ENCODE results near the gene ARHGEF11. TPM values are rescaled to one million over a fixed set of nuclear protein-coding genes. Genes with fewer than 3 reads are reported as not detected.

The ARHGEF11 gene
- total RNA-seq, 4 donors from 2014 or later, result 36.5 to 54.2 (median 41.2) TPM

- Histone ChIP-seq H3K4me3 (peak overlapping the region in 2 of 4 donors; percentile 2 to 54), H3K27ac (replicated peaks in 1 of 4) (peak overlapping the region; percentile 80 to 91 (median 85)), H3K9me3 (no peaks in the 10 kb centered on the region), H3K36me3 (no peaks in the 10 kb centered on the region), H3K27me3 (peaks cover 0 to 76% (median 19%) of the 10 kb centered on the region in 4 donors), H3K4me1 (peaks cover 58 to 85% (median 77%) of the 10 kb centered on the region in 4 donors)
- TF ChIP-seq EP300 (IDR thresholded peaks at IDR 0.05), result no peak
- no peak for TF ChIP-seq POLR2A (IDR thresholded peaks at IDR 0.05; ENCODE audit: low read depth)
- TF ChIP-seq, protein P1, sequence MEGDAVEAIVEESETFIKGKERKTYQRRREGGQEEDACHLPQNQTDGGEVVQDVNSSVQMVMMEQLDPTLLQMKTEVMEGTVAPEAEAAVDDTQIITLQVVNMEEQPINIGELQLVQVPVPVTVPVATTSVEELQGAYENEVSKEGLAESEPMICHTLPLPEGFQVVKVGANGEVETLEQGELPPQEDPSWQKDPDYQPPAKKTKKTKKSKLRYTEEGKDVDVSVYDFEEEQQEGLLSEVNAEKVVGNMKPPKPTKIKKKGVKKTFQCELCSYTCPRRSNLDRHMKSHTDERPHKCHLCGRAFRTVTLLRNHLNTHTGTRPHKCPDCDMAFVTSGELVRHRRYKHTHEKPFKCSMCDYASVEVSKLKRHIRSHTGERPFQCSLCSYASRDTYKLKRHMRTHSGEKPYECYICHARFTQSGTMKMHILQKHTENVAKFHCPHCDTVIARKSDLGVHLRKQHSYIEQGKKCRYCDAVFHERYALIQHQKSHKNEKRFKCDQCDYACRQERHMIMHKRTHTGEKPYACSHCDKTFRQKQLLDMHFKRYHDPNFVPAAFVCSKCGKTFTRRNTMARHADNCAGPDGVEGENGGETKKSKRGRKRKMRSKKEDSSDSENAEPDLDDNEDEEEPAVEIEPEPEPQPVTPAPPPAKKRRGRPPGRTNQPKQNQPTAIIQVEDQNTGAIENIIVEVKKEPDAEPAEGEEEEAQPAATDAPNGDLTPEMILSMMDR (IDR thresholded peaks at IDR 0.05), result no peak
- no peak for TF ChIP-seq POLR2AphosphoS5 (IDR thresholded peaks at IDR 0.05)
- no peak for DNase-seq (ENCODE audit: extremely low spot score)
- intact Hi-C loops (cut with DNase I), result no loop called here
- WGBS, result 88% methylated on average over 6 of the region's 6 CpGs
Measured at GRCh38 chr1:156895927-156896326, 149.6 kb downstream of the ARHGEF11 start.

DNA sequence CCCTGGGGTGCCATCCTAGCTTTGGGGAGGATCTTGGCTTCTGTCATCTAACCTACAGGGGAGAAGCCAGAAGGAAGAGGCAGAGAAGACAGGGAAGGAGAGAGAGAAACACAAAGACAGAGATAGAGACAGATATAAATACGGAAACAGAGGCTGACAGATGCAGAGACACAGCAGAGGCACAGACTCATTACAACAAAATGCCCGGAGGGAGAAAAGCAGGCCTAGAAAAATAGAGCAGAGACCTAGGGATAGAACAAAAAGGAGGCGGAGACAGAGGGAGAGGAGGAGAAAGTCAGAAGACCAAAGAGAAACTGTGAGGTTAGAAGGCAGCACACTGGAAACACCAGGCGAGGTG is 150.1 kb downstream of the ARHGEF11 start:
- H3K4me1 ChIP-seq, result peaks cover 53 to 80% (median 72%) of the 10 kb centered on the region in 4 donors
- WGBS, result 81% methylated on average over 4 of the region's 4 CpGs

GRCh38 chr1:156894711-156895454 is 150.7 kb downstream of the ARHGEF11 start:
- no peak for DNase-seq (ENCODE audit: extremely low spot score)
- peak overlapping the region; percentile 80 to 91 (median 85) for H3K27ac ChIP-seq (replicated peaks in 1 of 4)
- H3K4me3 ChIP-seq, result peak overlapping the region; percentile 52 to 66 (median 55)
- 87% methylated on average over 5 of the region's 12 CpGs for WGBS
- peaks cover 0 to 65% (median 19%) of the 10 kb centered on the region in 4 donors for H3K27me3 ChIP-seq
- peak in 1 of 2 donors; percentile 55 for TF ChIP-seq POLR2AphosphoS5 (IDR thresholded peaks at IDR 0.05)
- TF ChIP-seq, protein P1 (IDR thresholded peaks at IDR 0.05), result no peak
- H3K4me1 ChIP-seq, result peaks cover 48 to 74% (median 70%) of the 10 kb centered on the region in 4 donors
- intact Hi-C loops (cut with DNase I), result no loop called here
- no peaks in the 10 kb centered on the region for H3K9me3 ChIP-seq
- no peaks in the 10 kb centered on the region for H3K36me3 ChIP-seq

More for the DNA sequence above, 150.1 kb downstream of the ARHGEF11 start:
- intact Hi-C loops (cut with DNase I), result no loop called here
- Histone ChIP-seq H3K36me3 (no peaks in the 10 kb centered on the region), H3K4me3 (peak overlapping the region; percentile 52 to 66 (median 55)), H3K27ac (replicated peaks in 1 of 4) (peak overlapping the region; percentile 80 to 91 (median 85)), H3K27me3 (peaks cover 0 to 71% (median 19%) of the 10 kb centered on the region in 4 donors), H3K9me3 (no peaks in the 10 kb centered on the region)
- no peak for TF ChIP-seq EP300 (IDR thresholded peaks at IDR 0.05)
- no peak for TF ChIP-seq POLR2A (IDR thresholded peaks at IDR 0.05; ENCODE audit: low read depth)
- no peak for TF ChIP-seq POLR2AphosphoS5 (IDR thresholded peaks at IDR 0.05)
- TF ChIP-seq, protein P1 (IDR thresholded peaks at IDR 0.05), result no peak
- DNase-seq (ENCODE audit: extremely low spot score), result no peak

- peaks cover 0 to 59% (median 19%) of the 10 kb centered on the region in 4 donors for H3K27me3 ChIP-seq
- peak overlapping the region; percentile 52 to 66 (median 55) for H3K4me3 ChIP-seq
- 48% methylated on average over 5 of the region's 5 CpGs for WGBS
- H3K4me1 ChIP-seq, result peaks cover 39 to 66% (median 62%) of the 10 kb centered on the region in 4 donors
- no peaks in the 10 kb centered on the region for H3K9me3 ChIP-seq
- TF ChIP-seq POLR2AphosphoS5 (IDR thresholded peaks at IDR 0.05) (no peak), EP300 (IDR thresholded peaks at IDR 0.05) (no peak), POLR2A (IDR thresholded peaks at IDR 0.05; ENCODE audit: low read depth) (no peak)
- TF ChIP-seq, protein P1 (IDR thresholded peaks at IDR 0.05), result no peak
- H3K36me3 ChIP-seq, result no peaks in the 10 kb centered on the region
- intact Hi-C loops (cut with DNase I), result no loop called here
- peak overlapping the region; percentile 80 to 91 (median 85) for H3K27ac ChIP-seq (replicated peaks in 1 of 4)
- no peak for DNase-seq (ENCODE audit: extremely low spot score)
Measured at GRCh38 chr1:156894001-156894400, 151.5 kb downstream of the ARHGEF11 start.
